Endothelial cell of umbilical vein (primary cell): ENCODE data around the gene LNPK.

ENCODE experiments used
- CTCF ChIP-seq, 2 donors: IDR thresholded peaks; 1 replicate in 1 of 2; 2 replicates in 1 of 2; pipeline ENCODE4 v1.5.1; 2011; ENCODE audit warnings: low read length in 2 of 2, mild to moderate bottlenecking in 2 of 2, moderate library complexity in 2 of 2, control low read depth in 1 of 2, inconsistent platforms in 1 of 2, low read depth in 1 of 2; ENCODE audit not compliant: insufficient read depth in 1 of 2; ENCODE audit errors: extremely low read depth in 1 of 2
- EZH2 ChIP-seq: IDR thresholded peaks from 2 replicates; pipeline ENCODE4 v1.6.1; 2012; ENCODE audit warnings: borderline replicate concordance, low read depth, mild to moderate bottlenecking, moderate library complexity, low read length, inconsistent platforms; ENCODE audit not compliant: severe bottlenecking
- MAX ChIP-seq: IDR thresholded peaks from 2 replicates; pipeline ENCODE4 v1.6.1; 2011; ENCODE audit not compliant: insufficient read depth, insufficient read length
- MYC ChIP-seq: IDR thresholded peaks from one replicate; pipeline ENCODE4 v1.6.1; 2011; ENCODE audit warnings: mild to moderate bottlenecking, low read depth, low read length
- POLR2A ChIP-seq: IDR thresholded peaks from 2 replicates; pipeline ENCODE4 v1.6.1; 2012; ENCODE audit warnings: low read depth, mild to moderate bottlenecking, control low read depth, low read length
- POLR2AphosphoS5 ChIP-seq: IDR thresholded peaks from 2 replicates; pipeline ENCODE4 v1.6.1; 2012; ENCODE audit warnings: low read depth, mild to moderate bottlenecking, control low read depth, low read length, moderate library complexity; ENCODE audit not compliant: insufficient read depth

GRCh38 chr2:176027806-176028205, 25.7 kb upstream of the LNPK start:
- no peak for TF ChIP-seq POLR2A
- TF ChIP-seq EZH2: no peak
- no peak for TF ChIP-seq MAX
- TF ChIP-seq CTCF (IDR thresholded peaks at IDR 0.05; ENCODE audit: extremely low read depth in 1 of 2, insufficient read depth in 1 of 2, low read depth in 1 of 2, low read length in 2 of 2): no peak
- no peak for TF ChIP-seq POLR2AphosphoS5
- no peak for TF ChIP-seq MYC
